K562 (cell line): Measurements from ENCODE around the gene WDR46. TPM values are rescaled to one million over a fixed set of nuclear protein-coding genes. Genes with fewer than 3 reads are reported as not detected.

ENCODE experiments used
- CBX3 ChIP-seq, 2 experiments: IDR thresholded peaks; 1 replicate in 1 of 2; 2 replicates in 1 of 2; pipeline ENCODE4 v1.6.1; 2012; ENCODE audit warnings: inconsistent platforms in 2 of 2, low read length in 2 of 2, borderline replicate concordance in 1 of 2, control low read depth in 1 of 2
- CC2D1A ChIP-seq: fragments of 450-650 bp; IDR thresholded peaks from 2 replicates; pipeline ENCODE4 v1.6.1; 2017; ENCODE audit warnings: mild to moderate bottlenecking
- EGR1 ChIP-seq: fragments of 450-650 bp; conservative IDR thresholded peaks from 2 replicates; pipeline ENCODE4 v1.6.1; 2017; ENCODE audit warnings: mild to moderate bottlenecking
- ETV1 ChIP-seq: fragments of 450-650 bp; conservative IDR thresholded peaks from 2 replicates; pipeline ENCODE4 v1.6.1; 2016; ENCODE audit warnings: missing genetic modification characterization, control low read depth, low read depth, missing compliant biosample characterization
- HOMEZ ChIP-seq: fragments of 250-450 bp; sonication (Bioruptor Pico); IDR thresholded peaks from 2 replicates; pipeline ENCODE4 v1.4.0; 2020; ENCODE audit warnings: mild to moderate bottlenecking, moderate library complexity
- ID3 ChIP-seq, 2 experiments: fragments of 250-450 bp in 1 of 2; fragments of 450-650 bp in 1 of 2; sonication (Bioruptor Pico) in 1 of 2; IDR thresholded peaks; 2 replicates each; pipeline versions ENCODE4 v1.6.1 to v1.8.0; 2016 to 2021; ENCODE audit warnings: mild to moderate bottlenecking in 2 of 2, moderate library complexity in 2 of 2, missing compliant biosample characterization in 1 of 2, missing genetic modification characterization in 1 of 2
- MCM3 ChIP-seq: fragments of 450-650 bp; IDR thresholded peaks from 2 replicates; pipeline ENCODE4 v1.6.1; 2016
- POLR2B ChIP-seq: fragments of 450-650 bp; IDR thresholded peaks from 2 replicates; pipeline ENCODE4 v1.6.1; 2018; ENCODE audit warnings: low read depth; ENCODE audit not compliant: partially characterized antibody
- PRMT5 ChIP-seq: sonication (generic); formaldehyde crosslinking; IDR thresholded peaks from 2 replicates; pipeline ENCODE4 v1.5.0; 2020; ENCODE audit warnings: missing genetic modification reagents
- RBM22 ChIP-seq: fragments of 200-400 bp; formaldehyde crosslinking; IDR thresholded peaks from 2 replicates; pipeline ENCODE4 v1.6.1; 2018; ENCODE audit warnings: low read length, low read depth; ENCODE audit not compliant: poor library complexity, severe bottlenecking
- ZNF212 ChIP-seq: fragments of 450-650 bp; formaldehyde crosslinking; IDR thresholded peaks from 2 replicates; pipeline ENCODE4 v1.4.0; 2020; ENCODE audit warnings: mild to moderate bottlenecking
- polyA plus RNA-seq, 8 experiments: library from polyadenylated mRNA; depleted of rRNA in 4 of 8; stranded (reverse) in 5 of 8; unstranded in 3 of 8; fragments of >200 nt; fragmentation: Nextera tagmentation in 2 of 8; fragmentation: Illumina TruSeq in 1 of 8; extraction: Ambion mirVana in 2 of 8; extraction: Trizol in 1 of 8; gene quantifications; 2 replicates each; pipeline versions ENCODE4 v1.2.1 to v1.2.3, GENCODE V29; 2011 to 2014; ENCODE audit warnings: inconsistent platforms in 1 of 8, missing spikeins in 1 of 8
- total RNA-seq, 7 experiments: library from RNA; depleted of rRNA in 6 of 7; stranded (reverse); fragments of >200 nt in 6 of 7; fragmentation: Illumina TruSeq in 2 of 7; extraction: Trizol in 2 of 7; gene quantifications; 2 replicates each; pipeline versions ENCODE4 v1.2.1 to v1.2.3, GENCODE V29; 2011 to 2021; ENCODE audit warnings: low replicate concordance in 1 of 7
- TF ChIP-seq, protein P1 (sequence below): IDR thresholded peaks from 2 replicates; pipeline ENCODE4 v1.6.1; 2014; ENCODE audit warnings: antibody characterized with exemption
- TF ChIP-seq, protein P2 (sequence below): sonication (generic); formaldehyde crosslinking; IDR thresholded peaks from 2 replicates; pipeline ENCODE4 v1.8.1; 2023; ENCODE audit warnings: missing genetic modification reagents, mild to moderate bottlenecking, borderline replicate concordance
- TF ChIP-seq, protein P3 (sequence below): sonication (generic); formaldehyde crosslinking; IDR thresholded peaks from 2 replicates; pipeline ENCODE4 v1.8.0; 2023; ENCODE audit warnings: mild to moderate bottlenecking, missing genetic modification reagents

Gene WDR46
- total and polyA plus RNA-seq, 9 of the 15 experiments (the other 6 are each of a cell fraction or from before 2014, with no cell fraction given), result 8.9 to 146 (median 93.1) TPM

DNA sequence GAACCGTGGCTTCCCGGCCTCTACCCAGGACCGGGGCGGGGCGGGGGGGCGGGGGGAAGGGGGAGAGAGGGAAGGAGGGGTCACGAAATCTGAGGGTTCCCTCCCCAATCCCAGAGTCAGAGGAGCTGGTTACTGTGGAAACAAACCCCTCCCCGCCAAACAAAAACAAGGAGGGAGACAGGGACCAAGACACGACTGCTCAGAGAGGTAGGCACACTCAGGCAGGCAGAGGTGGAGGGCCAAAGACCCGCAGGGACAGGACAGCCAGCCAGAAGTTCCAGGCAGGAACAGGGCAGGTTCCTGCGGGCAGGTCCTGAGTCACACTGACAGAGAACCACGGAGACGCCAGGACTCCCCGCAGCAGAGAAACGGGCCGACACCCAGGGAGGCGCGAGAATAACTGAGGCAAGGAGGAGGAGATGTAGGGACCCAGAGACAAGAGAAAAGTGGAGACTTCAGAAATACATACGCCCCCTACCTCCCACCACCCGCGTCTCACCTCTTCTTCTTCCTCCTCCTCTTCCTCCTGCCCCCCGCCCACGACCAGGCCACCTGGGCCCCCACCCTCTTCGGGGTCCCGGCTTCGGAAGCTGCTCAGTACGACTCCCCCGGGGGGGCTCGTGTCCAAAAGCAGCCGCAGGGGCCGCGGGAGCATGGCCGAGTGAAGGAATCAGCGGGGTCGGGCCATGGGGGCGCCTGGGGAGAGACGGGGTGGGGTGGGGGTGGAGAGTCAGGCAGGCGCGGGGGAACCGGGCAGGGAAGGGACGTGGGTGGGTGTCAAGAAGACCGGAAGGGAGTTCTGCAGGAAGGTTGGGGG lies 9.1 kb upstream of the WDR46 start (continued):
- peak; percentile 56 for TF ChIP-seq POLR2B
- TF ChIP-seq ETV1 (tag), result no peak
- no peak for TF ChIP-seq ID3 (CRISPR knock-in tag; IDR thresholded peaks at IDR 0.05)
- TF ChIP-seq ID3 (tag; IDR thresholded peaks at IDR 0.05), result no peak
- peak; percentile 12; the same call in 1 of the 2 replicates for TF ChIP-seq HOMEZ (CRISPR knock-in tag)
- TF ChIP-seq, protein P1, sequence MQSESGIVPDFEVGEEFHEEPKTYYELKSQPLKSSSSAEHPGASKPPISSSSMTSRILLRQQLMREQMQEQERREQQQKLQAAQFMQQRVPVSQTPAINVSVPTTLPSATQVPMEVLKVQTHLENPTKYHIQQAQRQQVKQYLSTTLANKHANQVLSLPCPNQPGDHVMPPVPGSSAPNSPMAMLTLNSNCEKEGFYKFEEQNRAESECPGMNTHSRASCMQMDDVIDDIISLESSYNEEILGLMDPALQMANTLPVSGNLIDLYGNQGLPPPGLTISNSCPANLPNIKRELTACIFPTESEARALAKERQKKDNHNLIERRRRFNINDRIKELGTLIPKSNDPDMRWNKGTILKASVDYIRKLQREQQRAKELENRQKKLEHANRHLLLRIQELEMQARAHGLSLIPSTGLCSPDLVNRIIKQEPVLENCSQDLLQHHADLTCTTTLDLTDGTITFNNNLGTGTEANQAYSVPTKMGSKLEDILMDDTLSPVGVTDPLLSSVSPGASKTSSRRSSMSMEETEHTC, result no peak
- TF ChIP-seq EGR1, result peak; percentile 83
- no peak for TF ChIP-seq ZNF212 (CRISPR knock-in tag)
- TF ChIP-seq CBX3 (IDR thresholded peaks at IDR 0.05; ENCODE audit: borderline replicate concordance in 1 of 2, low read length in 2 of 2), result 0 out of 3 replicates have a peak, but pooled peaks of 1 of the 2 experiments have one; percentile 12
- TF ChIP-seq, protein P2, sequence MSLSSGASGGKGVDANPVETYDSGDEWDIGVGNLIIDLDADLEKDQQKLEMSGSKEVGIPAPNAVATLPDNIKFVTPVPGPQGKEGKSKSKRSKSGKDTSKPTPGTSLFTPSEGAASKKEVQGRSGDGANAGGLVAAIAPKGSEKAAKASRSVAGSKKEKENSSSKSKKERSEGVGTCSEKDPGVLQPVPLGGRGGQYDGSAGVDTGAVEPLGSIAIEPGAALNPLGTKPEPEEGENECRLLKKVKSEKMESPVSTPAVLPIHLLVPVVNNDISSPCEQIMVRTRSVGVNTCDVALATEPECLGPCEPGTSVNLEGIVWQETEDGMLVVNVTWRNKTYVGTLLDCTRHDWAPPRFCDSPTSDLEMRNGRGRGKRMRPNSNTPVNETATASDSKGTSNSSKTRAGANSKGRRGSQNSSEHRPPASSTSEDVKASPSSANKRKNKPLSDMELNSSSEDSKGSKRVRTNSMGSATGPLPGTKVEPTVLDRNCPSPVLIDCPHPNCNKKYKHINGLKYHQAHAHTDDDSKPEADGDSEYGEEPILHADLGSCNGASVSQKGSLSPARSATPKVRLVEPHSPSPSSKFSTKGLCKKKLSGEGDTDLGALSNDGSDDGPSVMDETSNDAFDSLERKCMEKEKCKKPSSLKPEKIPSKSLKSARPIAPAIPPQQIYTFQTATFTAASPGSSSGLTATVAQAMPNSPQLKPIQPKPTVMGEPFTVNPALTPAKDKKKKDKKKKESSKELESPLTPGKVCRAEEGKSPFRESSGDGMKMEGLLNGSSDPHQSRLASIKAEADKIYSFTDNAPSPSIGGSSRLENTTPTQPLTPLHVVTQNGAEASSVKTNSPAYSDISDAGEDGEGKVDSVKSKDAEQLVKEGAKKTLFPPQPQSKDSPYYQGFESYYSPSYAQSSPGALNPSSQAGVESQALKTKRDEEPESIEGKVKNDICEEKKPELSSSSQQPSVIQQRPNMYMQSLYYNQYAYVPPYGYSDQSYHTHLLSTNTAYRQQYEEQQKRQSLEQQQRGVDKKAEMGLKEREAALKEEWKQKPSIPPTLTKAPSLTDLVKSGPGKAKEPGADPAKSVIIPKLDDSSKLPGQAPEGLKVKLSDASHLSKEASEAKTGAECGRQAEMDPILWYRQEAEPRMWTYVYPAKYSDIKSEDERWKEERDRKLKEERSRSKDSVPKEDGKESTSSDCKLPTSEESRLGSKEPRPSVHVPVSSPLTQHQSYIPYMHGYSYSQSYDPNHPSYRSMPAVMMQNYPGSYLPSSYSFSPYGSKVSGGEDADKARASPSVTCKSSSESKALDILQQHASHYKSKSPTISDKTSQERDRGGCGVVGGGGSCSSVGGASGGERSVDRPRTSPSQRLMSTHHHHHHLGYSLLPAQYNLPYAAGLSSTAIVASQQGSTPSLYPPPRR, result peak; percentile 46; the same call in 1 of the 2 replicates
- no peak for TF ChIP-seq PRMT5 (CRISPR knock-in tag)
- peak; percentile 18; the same call in 1 of the 2 replicates for TF ChIP-seq CC2D1A
- TF ChIP-seq MCM3, result no peak
- TF ChIP-seq RBM22, result no peak
- TF ChIP-seq, protein P3, sequence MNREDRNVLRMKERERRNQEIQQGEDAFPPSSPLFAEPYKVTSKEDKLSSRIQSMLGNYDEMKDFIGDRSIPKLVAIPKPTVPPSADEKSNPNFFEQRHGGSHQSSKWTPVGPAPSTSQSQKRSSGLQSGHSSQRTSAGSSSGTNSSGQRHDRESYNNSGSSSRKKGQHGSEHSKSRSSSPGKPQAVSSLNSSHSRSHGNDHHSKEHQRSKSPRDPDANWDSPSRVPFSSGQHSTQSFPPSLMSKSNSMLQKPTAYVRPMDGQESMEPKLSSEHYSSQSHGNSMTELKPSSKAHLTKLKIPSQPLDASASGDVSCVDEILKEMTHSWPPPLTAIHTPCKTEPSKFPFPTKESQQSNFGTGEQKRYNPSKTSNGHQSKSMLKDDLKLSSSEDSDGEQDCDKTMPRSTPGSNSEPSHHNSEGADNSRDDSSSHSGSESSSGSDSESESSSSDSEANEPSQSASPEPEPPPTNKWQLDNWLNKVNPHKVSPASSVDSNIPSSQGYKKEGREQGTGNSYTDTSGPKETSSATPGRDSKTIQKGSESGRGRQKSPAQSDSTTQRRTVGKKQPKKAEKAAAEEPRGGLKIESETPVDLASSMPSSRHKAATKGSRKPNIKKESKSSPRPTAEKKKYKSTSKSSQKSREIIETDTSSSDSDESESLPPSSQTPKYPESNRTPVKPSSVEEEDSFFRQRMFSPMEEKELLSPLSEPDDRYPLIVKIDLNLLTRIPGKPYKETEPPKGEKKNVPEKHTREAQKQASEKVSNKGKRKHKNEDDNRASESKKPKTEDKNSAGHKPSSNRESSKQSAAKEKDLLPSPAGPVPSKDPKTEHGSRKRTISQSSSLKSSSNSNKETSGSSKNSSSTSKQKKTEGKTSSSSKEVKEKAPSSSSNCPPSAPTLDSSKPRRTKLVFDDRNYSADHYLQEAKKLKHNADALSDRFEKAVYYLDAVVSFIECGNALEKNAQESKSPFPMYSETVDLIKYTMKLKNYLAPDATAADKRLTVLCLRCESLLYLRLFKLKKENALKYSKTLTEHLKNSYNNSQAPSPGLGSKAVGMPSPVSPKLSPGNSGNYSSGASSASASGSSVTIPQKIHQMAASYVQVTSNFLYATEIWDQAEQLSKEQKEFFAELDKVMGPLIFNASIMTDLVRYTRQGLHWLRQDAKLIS (CRISPR knock-in tag), result no peak
